ENCODE measurements around the gene ADGRL3. TPM values are rescaled to one million over a fixed set of nuclear protein-coding genes. Genes with fewer than 3 reads are reported as not detected.

Gene ADGRL3
- total and polyA plus RNA-seq, 7 donors, result 0.06 to 2.8 (median 0.42) TPM

- ATAC-seq (no peak), DNase-seq (no peak)
- Histone ChIP-seq H3K4me3 (no peak overlapping the region), H3K9me3 (no peaks in the 10 kb centered on the region), H3K27ac (no peak overlapping the region), H3K27me3 (ENCODE audit: insufficient read depth in 3 of 3, low read length in 2 of 3) (no peaks in the 10 kb centered on the region), H3K36me3 (ENCODE audit: insufficient read depth in 1 of 2, low read depth in 1 of 2) (no peaks in the 10 kb centered on the region), H3K4me1 (no peaks in the 10 kb centered on the region)
- TF ChIP-seq CTCF (IDR thresholded peaks at IDR 0.05), result no peak
- 76 to 97% (median 89%) methylated on average over 1 of the region's 1 CpG for WGBS, 3 donors
- intact Hi-C loops (cut with DNase I), result no loop called here
Measured at GRCh38 chr4:61225656-61226055, 25.5 kb downstream of the ADGRL3 start.

- Histone ChIP-seq H3K9me3 (no peaks in the 10 kb centered on the region), H3K27me3 (ENCODE audit: insufficient read depth in 3 of 3, low read length in 2 of 3) (no peaks in the 10 kb centered on the region), H3K27ac (no peak overlapping the region), H3K36me3 (ENCODE audit: insufficient read depth in 1 of 2, low read depth in 1 of 2) (no peaks in the 10 kb centered on the region), H3K4me3 (no peak overlapping the region), H3K4me1 (no peaks in the 10 kb centered on the region)
- no peak for TF ChIP-seq CTCF (IDR thresholded peaks at IDR 0.05)
- intact Hi-C loops (cut with DNase I), result no loop called here
- 81 to 90% (median 88%) methylated on average over 7 of the region's 7 CpGs for WGBS, 3 donors
- ATAC-seq (no peak), DNase-seq (no peak)
Measured at GRCh38 chr4:61231421-61231820, 31.3 kb downstream of the ADGRL3 start.

GRCh38 chr4:61239250-61239649, 39.1 kb downstream of the ADGRL3 start:
- DNase-seq (no peak), ATAC-seq (no peak)
- no peaks in the 10 kb centered on the region for H3K9me3 ChIP-seq
- intact Hi-C loops (cut with DNase I), result no loop called here
- 64 to 77% (median 65%) methylated on average over 1 of the region's 1 CpG for WGBS, 3 donors
- H3K4me1 ChIP-seq, result no peaks in the 10 kb centered on the region
- H3K27me3 ChIP-seq (ENCODE audit: insufficient read depth in 3 of 3, low read length in 2 of 3), result no peaks in the 10 kb centered on the region
- H3K36me3 ChIP-seq (ENCODE audit: insufficient read depth in 1 of 2, low read depth in 1 of 2), result no peaks in the 10 kb centered on the region
- no peak overlapping the region for H3K27ac ChIP-seq
- TF ChIP-seq CTCF (IDR thresholded peaks at IDR 0.05), result no peak
- no peak overlapping the region for H3K4me3 ChIP-seq

- Histone ChIP-seq H3K4me3 (no peak overlapping the region), H3K27me3 (ENCODE audit: insufficient read depth in 3 of 3, low read length in 2 of 3) (no peaks in the 10 kb centered on the region), H3K36me3 (ENCODE audit: insufficient read depth in 1 of 2, low read depth in 1 of 2) (no peaks in the 10 kb centered on the region), H3K4me1 (no peaks in the 10 kb centered on the region), H3K27ac (no peak overlapping the region), H3K9me3 (no peaks in the 10 kb centered on the region)
- ATAC-seq (no peak), DNase-seq (no peak)
- no peak for TF ChIP-seq CTCF (IDR thresholded peaks at IDR 0.05)
- intact Hi-C loops (cut with DNase I), result no loop called here
- 17 to 67% (median 39%) methylated on average over 2 of the region's 2 CpGs for WGBS, 3 donors
Measured at GRCh38 chr4:61243962-61244361, 43.8 kb downstream of the ADGRL3 start.

GRCh38 chr4:61245069-61245714, 45.1 kb downstream of the ADGRL3 start:
- Histone ChIP-seq H3K4me1 (no peaks in the 10 kb centered on the region), H3K27me3 (ENCODE audit: insufficient read depth in 3 of 3, low read length in 2 of 3) (no peaks in the 10 kb centered on the region), H3K9me3 (no peaks in the 10 kb centered on the region), H3K36me3 (ENCODE audit: insufficient read depth in 1 of 2, low read depth in 1 of 2) (no peaks in the 10 kb centered on the region), H3K27ac (no peak overlapping the region), H3K4me3 (no peak overlapping the region)
- TF ChIP-seq CTCF (IDR thresholded peaks at IDR 0.05), result no peak
- WGBS, 3 donors, result 23 to 47% (median 39%) methylated on average over 4 of the region's 4 CpGs
- intact Hi-C loops (cut with DNase I), result no loop called here
- DNase-seq (no peak), ATAC-seq (no peak)

All from psoas muscle (tissue), 8 donors.